Activated T-helper 2 cell treated with anti-CD3 and anti-CD28 coated beads, Interferon-gamma antibody, Interleukin-2, Interleukin-4, amounts not matched to agents 10 μg/mL and 5 μg/mL and 100 μg/mL, durations not matched to agents 14 hours and 24 hours and 36 hours (primary cell): ENCODE measurements around the gene PXT1. TPM values are rescaled to one million over a fixed set of nuclear protein-coding genes. Genes with fewer than 3 reads are reported as not detected.

Source experiments
- DNase-seq: peaks from one replicate; pipeline ENCODE4 v3.0.0; 2021; ENCODE audit warnings: low spot score
- H3K27ac Mint-ChIP-seq: one replicate; pipeline ENCODE4 v1.8.0; 2021; ENCODE audit warnings: mixed read lengths
- H3K27me3 Mint-ChIP-seq: one replicate; pipeline ENCODE4 v1.8.0; 2021; ENCODE audit warnings: low read depth, mixed read lengths
- H3K36me3 Mint-ChIP-seq: one replicate; pipeline ENCODE4 v1.8.0; 2021; ENCODE audit warnings: low read depth, mixed read lengths
- H3K4me1 Mint-ChIP-seq: one replicate; pipeline ENCODE4 v1.8.0; 2021; ENCODE audit warnings: low read depth, mixed read lengths
- H3K4me3 Mint-ChIP-seq: one replicate; pipeline ENCODE4 v1.8.0; 2021; ENCODE audit warnings: low read depth, mild to moderate bottlenecking, moderate library complexity, mixed read lengths
- H3K9me3 Mint-ChIP-seq: one replicate; pipeline ENCODE4 v1.8.0; 2021; ENCODE audit warnings: mixed read lengths
- intact Hi-C: fragments of 100-400 bp; cut with micrococcal nuclease; formaldehyde crosslinking; loops from one replicate; pipeline ENCODE4 v1.15.1; 2023
- total RNA-seq: library from RNA; stranded (reverse); gene quantifications from 2 replicates; pipeline ENCODE4 v1.2.3, GENCODE V29; 2022

PXT1 gene
- total RNA-seq, 1 donor from 2014 or later, result 0.27 TPM

GRCh38 chr6:36340618-36341454 lies 101.8 kb downstream of the PXT1 start:
- Mint-ChIP-seq H3K27me3 (peaks cover 36% of the 10 kb centered on the region), H3K4me3 (peak overlapping the region; percentile 46), H3K9me3 (no peaks in the 10 kb centered on the region), H3K27ac (no peak overlapping the region), H3K4me1 (peaks cover 9% of the 10 kb centered on the region), H3K36me3 (no peaks in the 10 kb centered on the region)
- peak; percentile 50 for DNase-seq
- intact Hi-C loops, result loop anchor here (1.0 kb wide), 1 partner anchor 19 kb away; no protein-coding TSS in a partner anchor

Other genes starting within 250 kb of the PXT1 start
- 20.2 and 24.1 TPM in 2 replicates for gene BRPF3, start 246.1 kb downstream of the PXT1 start, total RNA-seq
- gene PNPLA1, start 172.8 kb downstream of the PXT1 start, total RNA-seq, result not detected in 2 replicates
- not detected in 2 replicates for gene BNIP5, start 106.0 kb downstream of the PXT1 start, total RNA-seq
- gene ETV7, start 55.2 kb downstream of the PXT1 start, total RNA-seq, result 0.51 and 0.57 TPM in 2 replicates
- 51.1 and 54.8 TPM in 2 replicates for gene KCTD20, start 146 bp upstream of the PXT1 start, total RNA-seq
- gene STK38, start 104.6 kb upstream of the PXT1 start, total RNA-seq, result 22.9 and 25.0 TPM in 2 replicates
- gene SRSF3, start 151.5 kb upstream of the PXT1 start, total RNA-seq, result 512 and 541 TPM in 2 replicates
- 43.9 and 45.3 TPM in 2 replicates for gene CDKN1A, start 235.9 kb upstream of the PXT1 start, total RNA-seq